H4 (cell line): ENCODE data around the gene ADCY9. TPM values are rescaled to one million over a fixed set of nuclear protein-coding genes. Genes with fewer than 3 reads are reported as not detected.
"Not testable (repeated sequence)": the region's sequence is repeated elsewhere in the genome, so short reads cannot be mapped to it uniquely, and the experiment has no call there.

ENCODE experiments used
- DNase-seq: peaks from one replicate; pipeline ENCODE4 v3.0.0-alpha.2; 2015; ENCODE audit warnings: low spot score
- total RNA-seq: library from RNA; depleted of rRNA; stranded (reverse); fragments of >200 nt; shearing (Covaris generic); gene quantifications from 2 replicates; pipeline ENCODE4 v1.2.3, GENCODE V29; 2014; rRNA removed

Gene ADCY9
- total RNA-seq, result 3.9 and 5.1 TPM in 2 replicates

GRCh38 chr16:4116325-4117249, at the start of gene ADCY9:
Gene ADCY9, minus strand, starts transcription at chr16:4116442. Its CDS starts 1,000 bp downstream, at chr16:4115442.
- DNase-seq, result no peak

GRCh38 chr16:4160658-4161430, 44.6 kb upstream of the ADCY9 start:
- DNase-seq, result no peak

GRCh38 chr16:4159726-4160125, 43.5 kb upstream of the ADCY9 start:
- DNase-seq, result no peak

- DNase-seq, result no peak
These were observed 42.2 kb upstream of the ADCY9 start for GRCh38 chr16:4158143-4159093.

- DNase-seq, result no peak
These were observed 41.2 kb upstream of the ADCY9 start for GRCh38 chr16:4157376-4157825.

GRCh38 chr16:4156503-4156902, 40.3 kb upstream of the ADCY9 start:
- not testable (repeated sequence) for DNase-seq

- DNase-seq, result not testable (repeated sequence)
These were observed 37.1 kb upstream of the ADCY9 start for GRCh38 chr16:4153364-4153763.

- DNase-seq, result no peak
These were observed 36.0 kb upstream of the ADCY9 start for GRCh38 chr16:4152267-4152666.

GRCh38 chr16:4147236-4147635, 31.0 kb upstream of the ADCY9 start:
- DNase-seq, result no peak

- DNase-seq, result no peak
These were observed 26.0 kb upstream of the ADCY9 start for GRCh38 chr16:4142268-4142667.

GRCh38 chr16:4141604-4142003, 25.4 kb upstream of the ADCY9 start:
- no peak for DNase-seq

GRCh38 chr16:4140652-4141051, 24.4 kb upstream of the ADCY9 start:
- DNase-seq, result no peak

GRCh38 chr16:4139968-4140367, 23.7 kb upstream of the ADCY9 start:
- no peak for DNase-seq

GRCh38 chr16:4138713-4139112, 22.5 kb upstream of the ADCY9 start:
- no peak for DNase-seq

- DNase-seq, result no peak
These were observed 21.2 kb upstream of the ADCY9 start for GRCh38 chr16:4137438-4137837.

- peak; percentile 73 for DNase-seq
These were observed 20.1 kb upstream of the ADCY9 start for GRCh38 chr16:4136229-4136813.

GRCh38 chr16:4135537-4135936, 19.3 kb upstream of the ADCY9 start:
- no peak for DNase-seq

- DNase-seq, result no peak
These were observed 17.7 kb upstream of the ADCY9 start for GRCh38 chr16:4133897-4134372.

GRCh38 chr16:4131621-4132020, 15.4 kb upstream of the ADCY9 start:
- DNase-seq, result no peak

- DNase-seq, result no peak
These were observed 8.5 kb upstream of the ADCY9 start for GRCh38 chr16:4124535-4125294.
